NOMO-1 treated with DMSO at 0.1 percent for 48 hours (cell line): ENCODE measurements around the gene PLXDC2.

ENCODE experiments used
- DNase-seq: peaks from one replicate; lab custom pipeline; 2025; ENCODE audit not compliant: unreplicated experiment; lab: John Stamatoyannopoulos, UW

Gene PLXDC2

DNA sequence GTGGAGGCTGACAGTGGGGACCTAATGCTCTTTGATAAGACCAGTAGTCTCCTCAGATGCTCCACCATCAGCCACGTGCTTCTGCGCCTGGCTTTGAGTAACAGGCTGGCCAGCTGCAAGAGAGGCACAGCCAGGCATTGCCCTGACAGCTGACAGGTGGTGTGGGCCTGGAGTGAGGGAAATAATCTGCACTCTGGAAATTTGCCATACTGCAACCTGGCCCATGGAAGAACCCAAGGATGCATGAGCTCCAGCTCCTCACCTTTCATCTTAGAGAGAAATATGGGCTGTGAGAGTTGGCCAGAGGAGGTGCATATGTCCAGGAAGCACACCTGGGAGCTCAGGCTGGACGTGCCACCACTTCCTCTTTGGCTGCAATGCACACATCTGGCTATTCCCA lies 118.9 kb downstream of the PLXDC2 start:
- no peak for DNase-seq

DNA sequence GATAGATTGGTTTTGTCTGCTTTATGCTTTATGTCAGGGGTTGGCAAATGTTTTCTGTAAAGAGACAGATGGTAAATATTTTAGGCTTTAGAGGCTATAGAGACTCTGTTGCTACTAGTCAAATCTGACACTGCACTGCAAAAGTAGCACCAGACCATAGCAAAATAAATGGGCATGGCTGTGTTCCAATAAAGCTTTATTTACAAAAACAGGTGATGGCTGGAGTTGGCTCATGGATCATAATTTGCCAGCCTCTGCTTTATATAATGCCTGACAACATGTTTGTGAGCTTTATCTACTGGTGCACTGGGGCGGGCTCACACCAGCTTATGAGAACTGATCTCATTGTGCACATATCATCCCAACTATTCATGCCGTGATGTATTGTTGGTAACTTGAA lies 120.1 kb downstream of the PLXDC2 start:
- no peak for DNase-seq

DNA sequence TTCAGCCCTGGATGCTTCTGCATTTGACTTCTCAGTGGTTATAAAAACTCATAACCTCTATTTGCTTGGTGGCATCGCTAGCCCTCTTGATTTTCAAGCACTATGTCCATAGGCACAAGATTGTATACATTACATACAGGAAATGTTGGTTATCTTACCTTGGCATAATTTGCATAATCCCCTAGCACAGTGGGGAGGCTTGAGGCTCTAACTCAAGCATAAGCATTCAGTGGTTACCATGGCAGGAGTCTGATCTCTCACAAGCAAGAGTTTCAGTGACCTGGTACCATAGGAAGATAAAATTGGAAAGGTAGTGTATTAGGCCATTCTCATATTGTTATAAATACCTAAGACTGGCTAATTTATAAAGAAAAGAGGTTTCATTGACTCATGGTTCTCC lies 121.8 kb downstream of the PLXDC2 start:
- DNase-seq = no peak

DNA sequence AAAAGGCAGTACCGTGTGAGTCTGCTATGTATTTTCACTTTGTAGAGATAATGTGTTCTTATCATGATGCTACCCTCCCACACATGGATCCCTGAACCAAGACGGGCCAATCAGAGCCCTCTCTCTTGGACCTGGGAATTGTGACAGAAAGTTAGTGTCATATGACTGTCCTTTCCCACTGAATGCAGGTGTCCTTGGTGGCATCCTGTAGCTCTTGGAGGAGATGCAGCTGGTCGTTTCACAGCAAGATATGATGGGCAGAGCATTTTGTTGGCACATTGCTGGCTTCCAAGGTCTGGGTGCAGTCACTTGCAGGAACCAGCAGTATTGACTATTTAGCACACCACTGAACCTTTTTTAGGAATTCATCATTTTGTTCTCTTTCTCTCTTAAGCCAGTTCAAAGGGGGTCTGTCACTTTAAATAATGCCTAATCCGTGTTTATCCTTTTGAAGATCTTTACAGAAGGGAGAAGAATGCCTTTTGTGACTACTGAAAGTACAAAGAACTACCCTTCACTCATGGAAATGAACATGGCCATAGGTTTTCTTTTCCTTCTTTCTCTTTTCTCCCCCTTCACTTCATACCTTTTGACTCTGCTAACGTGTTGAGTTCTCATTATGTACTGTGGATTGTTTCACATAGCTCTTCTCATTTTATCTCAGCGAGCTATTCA lies 125.1 kb downstream of the PLXDC2 start:
- DNase-seq = no peak

DNA sequence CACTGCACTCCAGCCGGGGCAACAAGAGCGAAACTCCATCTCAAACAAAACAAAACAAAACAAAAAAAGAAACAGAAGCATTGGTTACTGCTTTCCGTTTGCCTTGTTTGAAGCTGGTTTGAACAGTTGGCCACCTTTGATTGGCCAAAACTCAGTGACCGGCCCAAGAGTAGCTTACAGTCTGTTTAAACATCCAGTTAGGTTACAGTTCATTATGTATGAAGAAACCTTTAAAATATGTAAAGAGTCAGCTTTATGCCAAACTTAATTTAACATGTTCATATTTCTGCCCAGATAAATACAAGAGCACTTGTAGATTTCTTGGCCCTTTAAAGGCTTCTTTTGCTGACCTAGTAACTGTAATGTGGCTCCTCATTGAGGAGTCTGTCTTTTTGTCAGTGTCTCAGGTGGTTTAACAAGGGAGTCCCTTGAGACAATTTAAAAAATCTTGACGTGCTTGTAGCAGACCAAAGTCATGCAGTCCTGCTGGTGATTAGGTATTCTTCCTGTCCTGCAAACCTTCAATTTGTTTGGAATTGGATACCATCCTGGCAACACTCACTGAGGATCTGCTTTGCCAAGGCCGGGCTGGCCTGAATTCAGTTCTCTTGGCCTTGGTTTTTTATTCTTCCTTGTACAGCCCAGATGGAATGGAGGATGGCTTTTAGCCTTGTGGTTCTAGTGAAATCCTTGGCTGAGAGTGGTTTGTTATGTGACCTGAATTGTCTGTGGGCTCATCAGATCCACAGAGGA lies 128.9 kb downstream of the PLXDC2 start:
- no peak for DNase-seq

DNA sequence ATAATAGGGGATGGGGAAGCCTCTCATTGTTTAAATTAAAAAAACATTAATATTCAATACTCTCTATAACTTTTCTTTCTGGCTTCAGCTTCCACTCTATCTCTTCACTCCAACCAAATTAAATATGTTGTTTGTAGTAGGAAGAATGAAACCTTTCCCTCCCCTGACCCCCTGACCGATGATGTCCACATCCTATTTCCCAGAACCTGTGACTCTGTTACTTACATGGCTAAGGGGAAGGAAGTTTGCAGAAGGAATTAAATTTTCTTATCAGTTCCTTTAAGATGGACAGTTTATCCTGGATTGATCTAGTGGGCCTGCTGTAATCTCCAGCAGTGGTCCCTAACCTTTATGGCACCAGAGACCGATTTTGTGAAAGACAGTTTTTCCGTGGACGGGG lies 130.0 kb downstream of the PLXDC2 start:
- no peak for DNase-seq

DNA sequence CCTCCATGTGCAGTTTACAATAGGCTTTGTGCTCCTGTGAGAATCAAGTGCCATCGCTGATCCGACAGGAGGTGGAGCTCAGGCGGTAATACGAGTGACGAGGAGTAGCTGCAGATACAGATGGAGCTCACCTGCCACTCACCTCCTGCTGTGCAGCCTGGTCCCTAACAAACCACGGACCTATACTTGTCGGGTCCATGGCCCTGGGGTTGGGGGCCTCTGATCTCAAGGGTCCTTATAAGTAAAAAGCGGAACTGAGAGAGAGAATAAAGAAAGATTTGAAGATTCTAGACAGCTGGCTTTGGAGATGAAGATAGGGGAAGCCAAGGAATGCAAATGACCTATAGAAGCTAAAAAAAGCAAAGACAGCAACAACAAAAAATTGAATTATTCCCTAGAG lies 130.6 kb downstream of the PLXDC2 start:
- DNase-seq = no peak

DNA sequence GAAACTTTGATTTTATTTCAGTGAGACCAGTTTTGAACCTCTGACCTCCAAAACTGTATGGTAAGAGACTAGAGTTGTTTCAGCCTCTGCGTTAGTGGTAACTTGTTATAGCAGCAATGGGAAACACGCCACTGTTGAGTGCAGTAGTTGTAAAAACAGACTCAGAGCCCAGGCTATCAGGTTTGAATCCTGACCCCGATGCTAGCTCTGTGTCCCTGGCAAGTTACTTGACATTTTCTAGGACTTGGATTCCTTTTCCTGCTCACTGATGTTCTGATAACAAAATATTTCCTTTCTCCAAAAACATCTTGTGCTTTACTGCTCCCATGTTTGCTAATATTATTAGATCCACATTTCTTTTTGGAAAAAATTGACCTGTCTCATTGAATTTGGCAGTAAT lies 131.0 kb downstream of the PLXDC2 start:
- DNase-seq = no peak

DNA sequence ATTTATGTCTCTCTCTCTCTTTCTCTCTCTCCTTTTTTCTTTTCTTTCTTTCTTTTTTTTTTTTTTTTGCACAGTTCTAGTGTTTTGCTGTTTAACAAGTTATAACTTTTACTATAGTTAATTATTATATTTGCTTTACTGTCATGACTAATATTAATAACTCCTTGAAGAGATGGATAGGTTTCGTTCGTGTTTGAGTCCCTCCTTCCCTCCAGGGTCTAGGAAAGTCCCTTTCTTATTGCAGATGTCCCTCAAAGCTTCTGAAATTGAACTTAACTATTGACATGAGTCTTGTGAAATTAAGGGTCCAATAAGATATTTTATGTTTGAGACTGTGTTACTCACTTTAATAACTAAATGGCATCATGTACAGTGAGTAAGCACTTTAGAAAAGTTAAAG lies 131.4 kb downstream of the PLXDC2 start:
- no peak for DNase-seq

DNA sequence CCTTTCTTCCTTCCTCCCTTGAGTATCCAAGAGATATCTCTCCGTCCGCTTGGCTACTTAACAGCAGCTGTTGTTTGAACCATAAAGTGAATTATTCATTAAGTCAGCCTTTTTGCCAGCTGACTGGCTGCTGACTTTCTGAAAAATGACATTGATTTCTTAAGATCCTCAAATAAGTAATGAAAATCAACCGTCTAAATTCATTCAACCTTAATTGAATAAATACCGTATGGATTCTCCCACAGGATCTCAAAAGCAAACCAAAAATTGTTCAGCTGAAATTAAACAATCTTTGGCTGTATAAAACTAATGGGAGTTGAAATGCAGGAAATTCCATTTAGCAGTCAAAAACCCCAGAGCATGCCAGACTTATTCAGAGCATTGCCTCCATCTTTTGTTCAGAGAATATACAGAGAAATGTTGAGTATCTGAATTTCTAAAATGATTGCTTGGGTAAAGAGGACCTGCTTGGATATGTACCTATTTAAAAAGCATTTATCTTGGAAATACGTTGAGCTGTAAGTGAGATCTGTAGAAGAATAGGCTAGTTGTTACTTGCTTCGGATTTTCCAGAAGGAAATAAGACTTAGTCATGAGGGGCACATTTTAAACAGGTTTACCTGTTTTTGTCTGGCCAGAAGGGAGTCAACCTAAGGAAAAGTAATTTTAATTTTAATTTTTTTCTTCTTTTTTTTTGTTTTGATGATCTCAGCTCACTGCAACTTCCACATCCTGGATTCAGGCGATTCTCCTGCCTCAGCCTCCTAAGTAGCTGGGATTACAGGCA lies 136.2 kb downstream of the PLXDC2 start:
- no peak for DNase-seq

DNA sequence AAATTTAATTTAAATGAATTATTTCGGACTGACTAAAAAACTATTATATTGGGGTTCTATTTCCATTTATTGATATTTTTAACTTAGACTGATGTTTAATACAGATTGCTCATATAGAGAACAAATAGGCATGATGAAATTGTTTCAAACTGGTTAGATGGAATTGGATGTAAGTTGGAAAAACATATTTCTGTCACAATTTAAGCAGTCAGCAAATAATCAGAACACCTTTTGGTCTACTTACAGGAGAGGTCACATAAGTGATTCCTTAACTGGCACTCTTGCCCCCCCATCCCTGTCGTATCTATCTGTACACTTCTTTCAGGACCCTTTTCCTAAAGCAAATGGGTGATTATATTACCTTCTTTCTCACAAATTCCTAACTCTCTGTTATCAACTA lies 138.4 kb downstream of the PLXDC2 start:
- no peak for DNase-seq

DNA sequence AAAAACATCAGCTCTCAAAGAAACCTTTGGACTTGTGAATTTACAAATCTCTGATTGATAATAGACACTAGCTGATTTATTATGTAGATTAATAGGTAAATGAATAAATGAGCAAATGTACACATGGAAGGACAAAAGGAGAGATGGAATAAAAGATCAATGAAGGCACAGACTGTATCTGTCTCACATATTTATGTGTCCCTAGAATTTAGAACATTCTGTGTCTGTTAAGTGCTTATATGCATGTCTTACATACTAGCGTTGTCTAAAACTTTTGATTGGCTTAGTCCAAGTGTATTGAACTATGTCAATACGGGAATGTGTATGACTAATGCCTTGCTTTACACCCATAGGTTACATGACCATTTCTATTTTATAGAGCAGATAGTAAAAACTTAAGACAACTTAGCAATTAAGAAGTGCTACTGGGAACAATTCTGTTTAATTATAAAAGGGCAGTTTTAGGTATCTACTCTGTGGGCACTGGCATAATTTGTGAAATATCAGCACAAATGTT lies 140.3 kb downstream of the PLXDC2 start:
- DNase-seq = no peak

DNA sequence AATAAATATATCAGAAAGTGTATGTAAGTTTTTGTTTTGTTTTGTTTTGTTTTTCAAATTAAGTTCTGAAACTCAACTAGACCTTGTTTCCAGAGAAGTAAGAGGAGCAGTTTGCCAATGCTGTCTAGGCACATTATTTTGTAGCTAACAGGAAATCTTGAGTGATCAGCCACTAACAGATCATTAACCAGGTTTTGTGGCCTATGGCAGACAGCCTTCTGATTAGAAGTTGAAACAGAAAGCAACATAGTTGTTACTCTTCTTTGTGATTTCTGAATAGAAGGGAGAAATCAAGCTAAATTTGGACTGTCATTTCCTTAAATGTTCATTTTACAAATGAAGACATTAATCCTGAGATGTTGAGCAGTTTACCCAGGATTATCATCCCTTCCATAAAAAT lies 142.6 kb downstream of the PLXDC2 start:
- no peak for DNase-seq

DNA sequence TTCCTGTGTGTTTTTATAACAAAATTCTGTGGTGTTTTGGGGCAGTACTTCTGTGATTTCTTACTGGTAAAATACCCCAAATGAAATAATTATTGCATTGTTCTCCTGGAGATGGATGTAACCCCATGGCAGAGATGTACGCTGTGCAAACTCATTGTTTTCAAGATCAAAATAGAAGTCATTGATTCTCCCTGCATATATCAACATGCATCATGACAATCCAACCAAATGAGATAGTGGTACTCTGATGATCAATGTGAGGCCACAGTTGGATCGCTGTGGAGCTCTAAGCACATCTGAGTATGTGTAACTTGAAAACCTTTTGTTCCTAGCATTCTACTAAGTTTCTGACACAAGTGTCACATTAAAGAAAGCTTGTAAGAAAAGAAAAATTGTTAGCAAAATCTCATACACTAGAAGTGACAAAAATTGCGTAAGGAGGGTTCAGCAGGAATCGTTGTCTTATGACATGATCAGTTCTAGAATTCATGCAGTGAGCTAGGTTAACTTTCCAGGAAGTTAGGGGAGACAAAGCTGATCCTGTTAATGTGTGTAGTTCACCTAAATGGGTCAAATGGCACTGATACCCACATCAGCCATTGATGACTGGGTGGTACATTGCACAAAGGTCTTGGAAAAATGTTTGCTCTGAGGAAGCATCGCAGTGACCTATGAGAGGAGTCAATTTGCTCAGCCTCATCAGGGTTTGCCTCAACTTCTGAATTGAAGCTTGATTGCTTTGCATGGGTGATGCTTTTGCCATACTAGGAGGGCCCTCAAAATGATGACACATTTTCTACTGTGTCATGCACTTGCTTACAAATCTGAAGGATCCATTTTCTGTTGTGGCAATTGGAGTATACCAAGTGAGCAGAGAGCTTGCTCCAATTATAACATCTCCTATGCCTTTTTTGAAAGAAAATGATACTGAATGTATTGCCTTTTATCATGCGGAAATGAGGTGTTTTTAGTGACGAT lies 145.1 kb downstream of the PLXDC2 start:
- no peak for DNase-seq

DNA sequence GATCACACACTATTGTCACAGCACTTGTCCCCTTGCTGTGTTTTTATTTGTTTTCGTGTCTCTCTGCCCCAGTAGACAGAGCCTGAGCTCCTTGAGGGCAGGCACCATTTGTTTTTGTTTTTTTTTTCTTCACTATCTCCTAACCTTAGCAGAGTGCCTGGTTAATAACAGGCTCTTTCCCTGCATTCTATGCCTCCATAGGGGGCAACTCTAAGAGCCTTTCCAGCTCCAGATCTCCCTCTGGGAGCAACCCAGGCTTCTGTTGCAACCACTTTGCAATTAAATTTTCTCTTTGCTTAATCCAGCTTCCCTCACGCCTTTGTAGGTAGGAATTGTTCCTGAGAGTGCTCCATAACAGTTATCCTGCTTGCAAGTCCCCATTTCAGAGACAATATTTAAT lies 148.4 kb downstream of the PLXDC2 start:
- DNase-seq = no peak

DNA sequence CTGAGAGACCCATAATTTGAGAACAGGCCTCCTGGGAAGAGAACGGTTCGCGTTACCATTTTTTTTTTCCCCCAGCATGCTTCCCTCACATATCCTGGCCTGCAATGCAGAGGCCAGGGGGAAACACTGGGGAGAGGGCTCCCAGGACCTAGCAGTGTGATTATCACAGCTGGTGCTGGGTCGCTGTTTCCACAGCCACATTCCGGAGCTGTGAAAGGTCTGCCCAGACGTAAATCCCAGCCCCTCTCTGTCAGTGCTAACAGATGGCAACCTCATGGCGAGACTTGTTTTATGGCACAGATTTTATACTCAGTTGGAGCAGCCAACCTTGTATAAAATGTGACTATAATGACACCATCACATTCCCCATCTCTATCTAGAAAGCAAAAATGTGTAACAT lies 150.5 kb downstream of the PLXDC2 start:
- no peak for DNase-seq

DNA sequence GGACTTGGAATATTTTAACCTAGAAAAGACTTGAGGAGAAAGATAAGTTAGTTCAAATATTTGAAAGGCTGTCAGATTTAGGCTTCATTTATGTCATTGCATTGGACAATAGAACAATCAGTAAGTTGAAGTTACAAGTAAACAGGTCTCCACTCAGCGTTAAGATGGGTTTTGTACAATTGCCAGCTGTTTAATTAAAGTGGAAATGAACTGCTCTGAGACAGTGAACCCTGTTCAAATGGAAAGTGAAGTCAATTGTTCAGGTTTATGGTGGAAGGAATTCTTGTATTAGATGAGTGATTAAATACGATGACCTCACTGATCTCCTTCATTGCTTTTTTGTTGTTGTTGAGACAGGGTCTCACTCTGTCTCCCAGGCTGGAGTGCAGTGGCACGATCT lies 151.7 kb downstream of the PLXDC2 start:
- no peak for DNase-seq

DNA sequence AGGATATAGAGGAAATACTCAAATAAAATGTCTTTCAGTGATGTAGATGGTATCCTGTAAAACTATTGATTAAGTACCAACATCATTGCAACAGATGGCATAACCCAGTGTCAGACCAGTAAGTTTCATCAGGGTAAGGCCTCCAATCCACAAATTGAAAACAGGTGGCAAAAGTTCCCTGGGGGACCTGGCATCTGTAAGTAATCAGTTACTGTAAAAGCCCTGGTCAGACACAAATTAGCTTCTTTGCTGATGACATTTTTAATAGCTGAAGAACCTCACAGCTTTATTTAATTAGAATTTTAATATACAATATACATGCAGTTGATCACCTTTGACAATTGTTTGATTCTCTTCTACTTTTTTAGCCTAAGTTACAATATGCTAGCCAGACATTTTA lies 152.5 kb downstream of the PLXDC2 start:
- DNase-seq = no peak

DNA sequence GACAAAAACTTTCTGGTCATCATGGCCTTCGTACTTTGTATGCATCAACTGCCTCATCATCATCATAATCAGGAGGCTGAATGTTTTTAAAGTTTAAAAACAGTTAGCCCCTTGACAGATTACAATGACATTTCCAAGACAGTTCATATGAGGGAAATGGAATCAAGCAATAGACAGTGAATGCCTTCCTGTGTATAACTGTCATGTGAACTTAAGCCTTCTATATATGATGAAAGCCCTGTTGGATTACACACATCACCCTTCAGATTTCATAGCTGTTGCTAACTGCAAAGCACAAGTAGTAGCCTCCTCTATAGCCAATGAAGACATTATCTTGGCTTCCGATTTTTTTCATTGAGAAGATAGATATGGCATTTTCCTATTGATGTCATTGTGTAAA lies 154.0 kb downstream of the PLXDC2 start:
- DNase-seq = no peak

DNA sequence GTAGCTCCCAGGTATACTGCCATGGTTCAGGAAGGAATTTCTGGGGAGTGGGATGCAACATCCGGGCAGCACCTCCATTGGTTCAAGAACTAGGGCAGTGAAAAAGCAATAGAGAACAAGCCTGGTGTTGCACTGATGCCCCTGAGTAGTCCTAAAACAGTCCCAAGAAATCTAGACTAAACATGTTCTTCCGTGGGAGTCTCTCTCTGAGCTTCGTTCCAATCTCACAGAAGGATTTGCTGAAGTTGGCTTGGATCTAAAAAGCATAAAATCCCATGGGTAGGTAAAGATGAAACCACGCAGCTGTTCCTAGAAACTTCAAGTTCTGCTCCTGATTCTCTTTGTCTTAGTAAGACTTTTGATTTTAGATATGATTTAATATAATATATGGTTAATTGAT lies 154.5 kb downstream of the PLXDC2 start:
- DNase-seq = no peak
